ENCODE measurements around the gene CES5A. TPM values are rescaled to one million over a fixed set of nuclear protein-coding genes. Genes with fewer than 3 reads are reported as not detected.
"Not testable (repeated sequence)": the region's sequence is repeated elsewhere in the genome, so short reads cannot be mapped to it uniquely, and the experiment has no call there.

Gene CES5A
- total and polyA plus RNA-seq, 2 experiments from 2014 or later, result not detected

DNA sequence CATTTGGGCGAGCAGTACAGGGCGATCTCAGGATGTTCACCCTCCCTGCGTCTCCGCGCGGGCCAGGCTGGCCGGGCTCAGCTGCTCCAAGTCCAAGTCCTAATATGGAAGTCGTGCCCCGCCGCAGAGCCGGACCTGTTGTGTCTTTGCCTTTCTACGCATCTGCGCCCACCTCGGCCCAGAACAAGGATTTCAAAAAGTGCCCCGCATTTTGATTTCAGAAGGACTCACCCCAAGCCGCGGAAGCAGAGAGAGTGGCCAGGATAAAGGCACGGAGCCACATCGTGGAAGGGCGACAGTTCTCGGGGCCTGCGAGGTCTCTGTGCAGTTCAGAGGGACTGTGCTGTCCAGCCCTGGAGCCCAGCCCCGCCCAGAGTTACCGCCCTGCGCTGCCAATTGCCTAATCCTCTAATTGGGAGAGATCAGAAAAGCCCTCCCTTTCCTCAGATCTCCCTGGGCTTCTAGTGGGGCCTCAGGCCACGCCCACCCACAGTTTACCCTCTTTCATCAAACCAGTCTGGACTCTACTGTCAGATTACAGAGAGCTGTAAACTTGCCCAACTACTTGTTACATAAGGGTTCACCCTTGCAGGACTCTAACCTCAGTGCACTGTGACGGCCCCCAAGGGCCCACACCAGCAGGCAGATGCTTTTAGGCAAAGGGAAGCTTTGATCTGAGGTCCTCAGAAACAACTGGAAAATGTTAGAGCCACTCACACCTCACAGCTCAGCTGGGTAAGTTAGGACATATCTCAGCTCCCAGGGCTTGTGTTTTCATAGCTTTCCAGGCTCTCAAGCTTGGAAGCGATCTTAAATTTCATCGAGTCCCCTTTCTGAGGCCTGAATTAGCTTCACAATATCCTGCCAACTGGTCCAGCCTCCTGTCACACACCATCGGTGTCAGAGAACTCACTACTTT lies 42.1 kb downstream of the CES5A start, which contains the start of gene CES1:
TSS of gene CES1 (minus strand) at position 324 of the 919 bp plus-strand sequence. CDS start at position 283, 41 bp downstream.
- Histone ChIP-seq H3K36me3 (ENCODE audit: low read depth) (no peaks in the 10 kb centered on the region), H3K79me2 (ENCODE audit: insufficient read depth) (no peaks in the 10 kb centered on the region), H3K27ac (no peak within 1 kb of the TSS), H3K27me3 (replicated peaks; ENCODE audit: insufficient read depth) (no peaks in the 10 kb centered on the region), H3K9me3 (ENCODE audit: low read depth) (no peaks in the 10 kb centered on the region), H3K4me3 (no peak within 1 kb of the TSS), H3K9ac (no peak within 1 kb of the TSS), H4K20me1 (ENCODE audit: insufficient read depth) (no peaks in the 10 kb centered on the region), H2AFZ (no peak within 1 kb of the TSS), H3K4me1 (ENCODE audit: insufficient read depth) (no peaks in the 10 kb centered on the region), H3K4me2 (ENCODE audit: unreplicated experiment) (no peak within 1 kb of the TSS), H3K9me2 (ENCODE audit: insufficient read depth) (no peaks in the 10 kb centered on the region), H3F3A (ENCODE audit: insufficient read depth) (no peaks in the 10 kb centered on the region)
- no peak for TF ChIP-seq EZH2phosphoT487 (IDR thresholded peaks at IDR 0.05; ENCODE audit: insufficient read depth, low read depth)
- TF ChIP-seq EZH2 (IDR thresholded peaks at IDR 0.05; ENCODE audit: insufficient read depth, poor library complexity, severe bottlenecking), result no peak
- WGBS, 2 experiments (ENCODE audit: low coverage in 1 of 2, low lambda C conversion rate in 2 of 2, missing lambda C conversion rate in 2 of 2), result 19 to 26% methylated on average over 25 to 30 of the region's 30 CpGs
- in situ Hi-C loops (cut with MboI), result loop anchor here (5.0 kb wide), 1 partner anchor 71 kb away; no protein-coding TSS in a partner anchor
- DNase-seq, result peak; percentile 18

DNA sequence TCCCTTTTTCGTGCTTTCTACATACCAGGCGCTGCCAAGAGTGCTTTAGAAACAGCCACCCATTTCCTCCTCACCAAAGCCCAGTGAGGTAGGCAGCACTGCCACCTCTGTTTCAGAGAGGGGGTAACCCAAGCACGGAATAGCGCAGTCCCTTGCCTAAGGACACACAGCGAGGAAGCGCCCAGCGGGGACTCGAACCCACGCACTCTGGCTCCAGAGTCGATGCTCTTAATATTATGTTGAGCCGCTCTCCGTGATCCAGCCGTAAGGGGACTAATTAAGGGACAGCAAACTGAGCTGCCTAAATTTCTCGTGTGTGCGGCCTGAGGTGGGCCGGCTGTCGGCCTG lies 42.8 kb downstream of the CES5A start:
- DNase-seq, result no peak

DNA sequence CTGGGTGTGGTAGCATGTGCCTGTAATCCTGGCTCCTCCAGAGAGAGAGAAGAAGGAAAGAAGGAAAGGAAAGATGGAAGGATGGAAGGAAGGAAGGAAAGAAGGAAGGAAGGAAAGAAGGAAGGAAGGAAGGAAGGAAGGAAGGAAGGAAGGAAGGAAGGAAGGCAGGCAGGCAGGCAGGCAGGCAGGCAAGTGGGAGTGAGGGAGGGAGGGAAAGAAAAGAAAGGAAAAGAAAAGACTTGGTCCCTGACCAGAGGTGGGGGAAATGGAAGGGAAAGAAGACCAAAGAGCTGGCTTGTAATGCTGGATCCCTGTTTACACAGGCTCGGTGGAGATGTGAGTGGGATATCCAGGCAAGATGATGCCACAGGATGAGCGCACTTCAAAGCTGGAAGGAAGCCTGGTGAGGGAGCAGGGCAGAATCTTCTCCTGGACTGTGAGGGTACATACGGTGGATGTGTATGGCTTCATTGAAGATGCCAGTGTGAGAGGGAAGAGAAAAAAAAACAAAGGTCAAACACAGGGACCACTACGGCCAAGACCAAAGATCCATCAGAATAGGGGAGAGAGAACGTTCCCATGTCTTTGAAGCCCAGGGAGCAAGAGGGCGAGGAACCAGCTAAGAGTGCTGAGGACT lies 44.4 kb downstream of the CES5A start:
- TF ChIP-seq EZH2phosphoT487 (IDR thresholded peaks at IDR 0.05; ENCODE audit: insufficient read depth, low read depth) (no peak), EZH2 (IDR thresholded peaks at IDR 0.05; ENCODE audit: insufficient read depth, poor library complexity, severe bottlenecking) (no peak)
- 64 to 69% methylated on average over 6 of the region's 6 CpGs for WGBS, 2 experiments (ENCODE audit: low coverage in 1 of 2, low lambda C conversion rate in 2 of 2, missing lambda C conversion rate in 2 of 2)
- Histone ChIP-seq H3K9me3 (ENCODE audit: low read depth) (no peaks in the 10 kb centered on the region), H3K9me2 (ENCODE audit: insufficient read depth) (no peaks in the 10 kb centered on the region), H3K27ac (no peak overlapping the region), H3F3A (ENCODE audit: insufficient read depth) (no peaks in the 10 kb centered on the region), H3K27me3 (replicated peaks; ENCODE audit: insufficient read depth) (no peaks in the 10 kb centered on the region), H3K4me2 (ENCODE audit: unreplicated experiment) (no peak overlapping the region), H4K20me1 (ENCODE audit: insufficient read depth) (no peaks in the 10 kb centered on the region), H3K79me2 (ENCODE audit: insufficient read depth) (no peaks in the 10 kb centered on the region), H3K36me3 (ENCODE audit: low read depth) (no peaks in the 10 kb centered on the region), H3K4me3 (no peak overlapping the region), H3K4me1 (ENCODE audit: insufficient read depth) (no peaks in the 10 kb centered on the region), H2AFZ (no peak overlapping the region), H3K9ac (no peak overlapping the region)
- in situ Hi-C loops (cut with MboI), result loop anchor here (5.0 kb wide), 1 partner anchor 68 kb away; no protein-coding TSS in a partner anchor
- DNase-seq, result no peak

More for the DNA sequence above, 42.8 kb downstream of the CES5A start:
- Histone ChIP-seq H4K20me1 (ENCODE audit: insufficient read depth) (no peaks in the 10 kb centered on the region), H3K4me2 (ENCODE audit: unreplicated experiment) (no peak overlapping the region), H3K36me3 (ENCODE audit: low read depth) (no peaks in the 10 kb centered on the region), H3K9me3 (ENCODE audit: low read depth) (no peaks in the 10 kb centered on the region), H3K27me3 (replicated peaks; ENCODE audit: insufficient read depth) (no peaks in the 10 kb centered on the region), H3K9me2 (ENCODE audit: insufficient read depth) (no peaks in the 10 kb centered on the region), H3K4me1 (ENCODE audit: insufficient read depth) (no peaks in the 10 kb centered on the region), H2AFZ (no peak overlapping the region), H3K9ac (no peak overlapping the region), H3K27ac (no peak overlapping the region), H3K4me3 (no peak overlapping the region), H3F3A (ENCODE audit: insufficient read depth) (no peaks in the 10 kb centered on the region), H3K79me2 (ENCODE audit: insufficient read depth) (no peaks in the 10 kb centered on the region)
- 37 to 42% methylated on average over 17 of the region's 17 CpGs for WGBS, 2 experiments (ENCODE audit: low coverage in 1 of 2, low lambda C conversion rate in 2 of 2, missing lambda C conversion rate in 2 of 2)
- in situ Hi-C loops (cut with MboI), result loop anchor here (5.0 kb wide), 1 partner anchor 70 kb away; no protein-coding TSS in a partner anchor
- TF ChIP-seq EZH2 (IDR thresholded peaks at IDR 0.05; ENCODE audit: insufficient read depth, poor library complexity, severe bottlenecking) (no peak), EZH2phosphoT487 (IDR thresholded peaks at IDR 0.05; ENCODE audit: insufficient read depth, low read depth) (no peak)

DNA sequence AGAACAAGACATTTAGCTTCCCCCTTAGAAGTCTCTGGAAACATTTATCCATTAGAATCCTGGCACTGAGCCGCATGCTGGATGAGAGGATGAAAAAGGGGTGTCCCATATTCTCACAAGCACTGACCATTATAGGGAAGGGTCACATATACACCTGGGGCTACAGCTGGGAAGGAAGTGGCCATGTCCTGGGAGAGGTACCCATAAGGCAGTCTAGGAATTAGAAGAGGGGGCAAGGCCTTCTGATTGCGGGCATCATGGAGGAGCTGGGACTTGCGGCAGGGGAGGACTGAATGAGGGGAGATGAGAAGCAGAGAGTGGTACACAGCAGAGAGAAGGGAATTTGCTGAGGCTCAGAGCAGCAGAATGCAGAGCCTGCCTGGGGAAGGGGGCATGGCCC lies 45.9 kb downstream of the CES5A start:
- H3K9me3 ChIP-seq (ENCODE audit: low read depth); H4K20me1 ChIP-seq (ENCODE audit: insufficient read depth); H3K27ac ChIP-seq; H3K4me2 ChIP-seq (ENCODE audit: unreplicated experiment); H3K9me2 ChIP-seq (ENCODE audit: insufficient read depth); H3K27me3 ChIP-seq (replicated peaks; ENCODE audit: insufficient read depth); H3K79me2 ChIP-seq (ENCODE audit: insufficient read depth); H3K4me3 ChIP-seq; H3K36me3 ChIP-seq (ENCODE audit: low read depth); DNase-seq; H3K9ac ChIP-seq; in situ Hi-C loops (cut with MboI); H3K4me1 ChIP-seq (ENCODE audit: insufficient read depth); H2AFZ ChIP-seq; H3F3A ChIP-seq (ENCODE audit: insufficient read depth): not testable (repeated sequence)
- whole genome bisulfite sequencing, 2 experiments (ENCODE audit: low coverage in 1 of 2, low lambda C conversion rate in 2 of 2, missing lambda C conversion rate in 2 of 2), result 82 to 90% methylated on average over 3 of the region's 3 CpGs
